Skin epidermis (tissue), 12 donors: Measurements from ENCODE around the gene ART1.
"Not testable (repeated sequence)": the region's sequence is repeated elsewhere in the genome, so short reads cannot be mapped to it uniquely, and the experiment has no call there.

Experiments used
- H3K27ac ChIP-seq, 21 experiments: fragments of 200-600 bp; sonication (generic) in 11 of 21; one replicate each; pipeline ENCODE4 v1.5.0; 2020; ENCODE audit warnings: mild to moderate bottlenecking in 3 of 21, inconsistent platforms in 2 of 21, moderate library complexity in 2 of 21
- H3K4me3 ChIP-seq, 7 experiments: fragments of 200-600 bp; sonication (generic) in 2 of 7; one replicate each; pipeline ENCODE4 v1.5.0; 2020; ENCODE audit warnings: inconsistent platforms in 2 of 7, mild to moderate bottlenecking in 2 of 7, moderate library complexity in 1 of 7

Gene ART1

DNA sequence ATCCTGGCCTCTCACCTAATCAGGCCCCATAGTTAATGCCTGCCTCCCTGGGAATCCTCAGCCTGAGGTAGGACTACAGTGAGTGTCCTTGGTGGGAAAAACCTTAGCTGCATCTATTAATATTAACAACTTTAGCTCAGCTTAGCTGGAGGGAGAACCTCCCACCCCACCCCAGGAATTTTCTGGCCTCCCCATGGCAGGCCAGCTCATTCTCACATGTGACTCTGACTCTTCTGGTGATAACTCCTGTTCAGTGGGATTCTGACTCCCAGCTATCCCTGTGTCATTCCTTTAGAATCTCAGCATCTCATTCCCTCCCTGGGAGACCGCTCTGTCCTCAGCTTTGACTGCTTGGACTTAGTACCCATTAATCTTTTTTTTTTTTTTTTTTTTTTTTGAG, 17.6 kb upstream of the ART1 start:
- Histone ChIP-seq H3K27ac (peak overlapping the region in 1 of 21 experiments; percentile 18), H3K4me3 (no peak overlapping the region)

DNA sequence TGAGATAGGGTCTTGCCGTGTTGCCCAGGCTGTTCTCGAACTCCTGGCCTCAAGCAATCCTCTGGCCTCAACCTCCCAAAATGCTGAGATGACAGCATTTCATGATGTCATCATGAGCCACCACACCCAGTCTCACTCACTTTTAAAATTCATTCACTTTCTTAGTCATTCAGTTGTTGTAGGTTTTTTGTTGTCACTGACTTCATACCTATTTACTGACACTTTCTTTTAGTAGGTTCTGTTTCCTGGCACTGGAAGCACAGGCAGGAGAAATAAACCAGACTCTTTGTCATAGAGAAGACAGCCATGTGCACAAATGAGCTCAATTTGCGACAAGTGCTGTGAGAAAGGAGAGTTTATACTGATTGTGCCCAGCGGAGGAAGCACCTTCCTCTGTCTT, 13.6 kb upstream of the ART1 start:
- Histone ChIP-seq H3K4me3 (no peak overlapping the region), H3K27ac (no peak overlapping the region)

DNA sequence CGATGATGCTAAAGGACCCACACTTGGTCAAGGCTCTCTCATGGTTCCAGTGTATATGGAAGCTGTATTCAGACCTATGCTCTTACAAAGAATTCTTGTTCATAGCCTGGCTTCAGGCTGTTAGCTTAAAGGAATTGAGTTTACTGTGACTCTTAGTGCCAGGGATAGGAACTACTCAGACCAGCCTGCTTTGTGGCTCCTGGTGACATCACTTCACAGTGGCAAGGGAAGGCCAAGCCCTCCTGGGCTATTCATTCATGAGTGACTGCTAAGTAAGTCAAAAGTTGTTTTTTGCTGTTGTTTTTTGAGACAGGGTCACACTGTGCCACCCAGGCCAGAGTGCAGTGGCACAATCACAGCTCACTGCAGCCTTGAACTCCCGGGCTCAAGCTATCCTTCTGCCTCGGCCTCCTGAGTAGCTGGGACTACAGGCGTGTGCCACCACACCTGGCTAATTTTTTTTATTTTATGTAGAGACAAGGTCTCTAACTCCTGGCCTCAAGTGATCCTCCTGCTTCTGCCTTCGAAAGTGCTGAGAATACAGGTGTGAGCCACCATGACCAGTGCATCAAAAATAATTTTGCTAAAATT, 12.8 kb upstream of the ART1 start:
- H3K4me3 ChIP-seq: no peak overlapping the region
- no peak overlapping the region for H3K27ac ChIP-seq

- H3K4me3 ChIP-seq: no peak overlapping the region
- no peak overlapping the region for H3K27ac ChIP-seq
These were observed 9.1 kb upstream of the ART1 start for GRCh38 chr11:3635641-3636375.

GRCh38 chr11:3637201-3637600, 7.7 kb upstream of the ART1 start:
- H3K27ac ChIP-seq: no peak overlapping the region
- no peak overlapping the region for H3K4me3 ChIP-seq

GRCh38 chr11:3638513-3638912, 6.4 kb upstream of the ART1 start:
- no peak overlapping the region for H3K4me3 ChIP-seq
- no peak overlapping the region for H3K27ac ChIP-seq

DNA sequence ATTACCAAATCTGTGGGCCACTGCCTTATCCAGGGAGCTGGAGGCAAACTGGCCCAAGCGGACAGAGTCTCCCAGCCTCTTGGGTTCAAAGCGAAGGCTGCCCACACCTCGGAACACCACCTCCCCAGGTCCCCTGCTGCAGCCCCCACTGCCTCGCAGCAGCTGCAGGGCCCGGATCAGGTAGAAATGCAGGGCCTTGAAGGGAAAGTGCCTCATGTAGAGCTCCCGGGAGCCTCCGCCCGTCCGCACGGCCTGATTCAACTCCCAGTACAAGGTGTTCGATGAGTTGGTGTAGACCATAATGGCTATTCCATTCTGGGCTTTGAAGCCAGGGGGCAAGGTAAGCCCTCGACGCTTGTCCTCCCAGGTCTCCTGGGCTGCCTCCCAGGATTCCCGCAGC, 5.1 kb upstream of the ART1 start:
- H3K27ac ChIP-seq: no peak overlapping the region
- H3K4me3 ChIP-seq: no peak overlapping the region

DNA sequence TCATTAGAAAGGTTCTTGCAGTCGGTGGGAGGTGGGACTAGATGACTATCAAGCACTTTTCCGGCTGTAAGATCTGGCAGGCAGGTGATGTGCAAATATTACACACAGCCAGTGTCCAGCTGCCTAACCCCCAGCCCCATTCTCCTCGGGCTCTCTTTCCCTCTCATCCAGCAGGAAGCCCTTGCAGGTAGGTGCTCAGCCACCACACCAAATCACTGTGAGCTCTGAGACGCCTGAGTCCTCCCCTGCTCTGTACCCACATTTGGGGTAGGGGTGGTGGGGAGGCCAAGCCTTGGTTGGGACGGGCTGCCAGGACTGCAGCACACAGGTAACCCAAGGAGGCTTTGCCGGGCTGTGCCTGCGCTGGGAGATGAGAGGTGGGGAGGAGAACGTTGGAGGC, 3.7 kb upstream of the ART1 start:
- Histone ChIP-seq H3K27ac (no peak overlapping the region), H3K4me3 (no peak overlapping the region)

- Histone ChIP-seq H3K4me3 (peak within 1 kb of the TSS; percentile 19 to 55 (median 44)), H3K27ac (peak within 1 kb of the TSS in 10 of 21 experiments; percentile 1 to 64 (median 29))
These were observed 3.2 kb upstream of the ART1 start, which contains the start of gene ART5 for GRCh38 chr11:3641701-3642070. Gene ART5, minus strand, starts transcription at chr11:3641992. Its CDS starts 130 bp downstream, at chr11:3641862.

GRCh38 chr11:3642071-3642951, 2.6 kb upstream of the ART1 start:
- Histone ChIP-seq H3K4me3 (peak overlapping the region; percentile 19 to 55 (median 44)), H3K27ac (peak overlapping the region in 10 of 21 experiments; percentile 1 to 64 (median 29))

GRCh38 chr11:3643102-3643546, 1.8 kb upstream of the ART1 start:
- peak overlapping the region in 1 of 7 experiments; percentile 50 for H3K4me3 ChIP-seq
- not testable (repeated sequence) for H3K27ac ChIP-seq

GRCh38 chr11:3645552-3645951, 624 bp downstream of the ART1 start:
- Histone ChIP-seq H3K27ac (no peak overlapping the region), H3K4me3 (no peak overlapping the region)

DNA sequence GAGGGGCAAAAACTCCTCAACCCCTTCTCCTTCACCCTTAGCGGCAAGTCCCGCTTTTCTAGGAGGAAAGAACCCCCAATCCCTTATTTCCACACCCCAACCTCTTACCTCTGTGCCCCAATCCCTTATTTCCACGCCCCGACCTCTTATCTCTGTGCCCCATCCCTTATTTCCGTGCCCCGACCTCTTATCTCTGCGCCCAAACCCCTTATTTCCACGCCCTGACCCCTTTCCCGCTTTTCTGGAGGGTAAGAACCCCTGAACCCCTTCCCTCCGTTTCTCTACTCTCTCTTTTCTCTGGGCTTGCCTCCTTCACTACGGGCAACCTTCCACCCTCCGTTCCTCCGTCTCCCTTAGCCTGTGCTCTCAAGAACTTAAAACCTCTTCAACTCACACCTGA, 3.9 kb downstream of the ART1 start:
- not testable (repeated sequence) for H3K4me3 ChIP-seq, H3K27ac ChIP-seq

DNA sequence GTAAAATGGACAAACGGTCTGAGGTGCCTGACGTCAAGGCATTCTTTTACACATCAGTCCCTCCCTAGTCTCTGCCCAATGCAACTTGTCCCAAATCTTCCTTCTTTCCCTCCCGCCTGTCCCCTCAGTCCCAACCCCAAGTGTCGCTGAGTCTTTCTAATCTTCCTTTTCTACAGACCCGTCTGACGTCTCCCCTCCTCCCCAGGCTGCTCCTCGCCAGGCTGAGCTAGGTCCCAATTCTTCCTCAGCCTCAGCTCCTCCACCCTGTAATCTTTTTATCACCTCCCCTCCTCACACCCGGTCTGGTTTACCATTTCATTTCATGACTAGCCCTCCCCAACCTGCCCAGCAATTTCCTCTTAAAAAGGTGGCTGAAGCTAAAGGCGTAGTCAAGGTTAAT, 4.4 kb downstream of the ART1 start:
- not testable (repeated sequence) for H3K4me3 ChIP-seq, H3K27ac ChIP-seq

DNA sequence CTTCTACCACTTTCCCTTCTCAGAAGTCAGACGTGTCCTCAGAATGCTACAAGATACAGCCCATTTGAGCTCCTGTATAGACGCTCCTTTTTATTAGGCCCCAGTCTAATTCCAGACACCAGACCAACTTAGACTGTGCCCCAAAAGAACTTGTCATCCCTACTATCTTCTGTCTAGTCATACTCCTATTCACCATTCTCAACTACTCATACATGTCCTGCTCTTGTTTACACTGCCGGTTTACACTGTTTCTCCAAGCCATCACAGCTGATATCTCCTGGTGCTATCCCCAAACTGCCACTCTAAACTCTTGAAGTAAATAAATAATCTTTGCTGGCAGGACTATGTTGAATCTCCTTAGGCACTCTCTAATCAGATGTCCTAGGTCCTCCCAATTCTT, 7.6 kb downstream of the ART1 start:
- H3K4me3 ChIP-seq, H3K27ac ChIP-seq: not testable (repeated sequence)

- Histone ChIP-seq H3K27ac (no peak overlapping the region), H3K4me3 (no peak overlapping the region)
These were observed 10.6 kb downstream of the ART1 start for GRCh38 chr11:3655547-3655946.

- not testable (repeated sequence) for H3K4me3 ChIP-seq, H3K27ac ChIP-seq
These were observed 12.4 kb downstream of the ART1 start for GRCh38 chr11:3657331-3657730.

DNA sequence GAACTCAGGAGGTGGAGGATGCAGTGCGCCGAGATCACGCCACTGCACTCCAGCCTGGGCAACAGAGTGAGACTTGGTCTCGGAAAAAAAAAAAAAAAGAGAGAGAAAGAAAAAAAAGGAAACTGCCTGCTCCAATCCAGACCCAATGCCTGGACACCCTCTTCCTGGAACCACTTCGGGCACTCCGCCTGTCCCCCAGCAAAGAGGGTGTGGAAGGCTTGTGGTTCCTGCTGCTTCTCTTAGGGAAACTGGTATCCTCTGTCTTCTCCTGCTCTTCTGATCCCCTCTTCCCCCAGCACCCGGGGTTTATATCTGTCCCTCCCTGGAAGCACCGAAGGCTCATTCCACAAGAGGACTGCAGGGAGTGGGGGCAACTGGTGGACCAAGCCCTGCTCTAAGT, 13.3 kb downstream of the ART1 start:
- H3K27ac ChIP-seq: no peak overlapping the region
- H3K4me3 ChIP-seq: no peak overlapping the region

- H3K27ac ChIP-seq: no peak overlapping the region
- H3K4me3 ChIP-seq: no peak overlapping the region
These were observed 14.9 kb downstream of the ART1 start for GRCh38 chr11:3659595-3660515.

- H3K27ac ChIP-seq: no peak overlapping the region
- no peak overlapping the region for H3K4me3 ChIP-seq
These were observed 16.0 kb downstream of the ART1 start for GRCh38 chr11:3660960-3661359.
